H1 (cell line): ENCODE measurements around the gene GZF1. TPM values are rescaled to one million over a fixed set of nuclear protein-coding genes. Genes with fewer than 3 reads are reported as not detected.
A peak's percentile ranks its signal among the peaks of the same experiment; 100 is the strongest.

Experiments used
- ASH2L ChIP-seq: fragments of 200-600, 300-600 bp; sonication (generic); IDR thresholded peaks from one replicate; pipeline ENCODE4 v1.7.1; 2017; ENCODE audit warnings: low read length
- BRCA1 ChIP-seq: IDR thresholded peaks from 2 replicates; pipeline ENCODE4 v1.6.1; 2012; ENCODE audit warnings: low read depth, low read length, improper control_type of control experiment
- CHD1 ChIP-seq: IDR thresholded peaks from 2 replicates; pipeline ENCODE4 v1.6.1; 2012; ENCODE audit warnings: low read depth, low read length, improper control_type of control experiment
- EP300 ChIP-seq, 2 experiments: IDR thresholded peaks; 1 replicate in 1 of 2; 2 replicates in 1 of 2; pipeline ENCODE4 v1.6.1; 2011 to 2012; ENCODE audit warnings: low read depth in 2 of 2, low read length in 2 of 2, mild to moderate bottlenecking in 2 of 2, borderline replicate concordance in 1 of 2, inconsistent platforms in 1 of 2, moderate library complexity in 1 of 2
- JUN ChIP-seq: IDR thresholded peaks from 2 replicates; pipeline ENCODE4 v1.6.1; 2011; ENCODE audit warnings: low read depth, mild to moderate bottlenecking, improper control_type of control experiment, low read length
- KDM4A ChIP-seq: IDR thresholded peaks from one replicate; pipeline ENCODE4 v1.7.1; 2012; ENCODE audit warnings: low read depth, mild to moderate bottlenecking, moderate library complexity, low read length, inconsistent platforms; ENCODE audit not compliant: severe bottlenecking
- NANOG ChIP-seq: IDR thresholded peaks from 2 replicates; pipeline ENCODE4 v1.6.1; 2011; ENCODE audit warnings: low read length, low read depth, mild to moderate bottlenecking, inconsistent platforms; ENCODE audit not compliant: insufficient read depth, poor library complexity, severe bottlenecking
- NRF1 ChIP-seq: IDR thresholded peaks from 2 replicates; pipeline ENCODE4 v1.6.1; 2011; ENCODE audit warnings: mild to moderate bottlenecking, low read depth, low read length, improper control_type of control experiment
- TAF1 ChIP-seq: IDR thresholded peaks from 2 replicates; pipeline ENCODE4 v1.6.1; 2011; ENCODE audit warnings: mild to moderate bottlenecking, low read depth, low read length
- TCF12 ChIP-seq: IDR thresholded peaks from 2 replicates; pipeline ENCODE4 v1.6.1; 2011; ENCODE audit warnings: low read depth, mild to moderate bottlenecking, low read length
- polyA plus RNA-seq, 7 experiments: library from polyadenylated mRNA; depleted of rRNA in 3 of 7; stranded (reverse) in 5 of 7; unstranded in 2 of 7; fragments of >200 nt in 5 of 7; fragments of 200-250 nt in 2 of 7; gene quantifications; 1 replicate in 5 of 7; 2 replicates in 1 of 7; 4 replicates in 1 of 7; pipeline versions ENCODE4 v1.2.1 to v1.2.3, GENCODE V29; 2011 to 2013; ENCODE audit warnings: missing spikeins in 2 of 7, mixed read lengths in 2 of 7
- total RNA-seq: library from RNA; stranded (reverse); fragmentation: NEBNext Ultra II Directional; extraction: Animal tissue kit (Norgen Biotek cat#: 25700); gene quantifications from 2 replicates; pipeline ENCODE4 v1.2.1, GENCODE V29; 2021
- TF ChIP-seq, protein P1 (sequence below): IDR thresholded peaks from 2 replicates; pipeline ENCODE4 v1.6.1; 2012; ENCODE audit warnings: inconsistent platforms

The GZF1 gene
- total and polyA plus RNA-seq, 2 of the 8 experiments (the other 6 are each of a cell fraction or from before 2014, with no cell fraction given): 8.2 to 11.9 TPM

DNA sequence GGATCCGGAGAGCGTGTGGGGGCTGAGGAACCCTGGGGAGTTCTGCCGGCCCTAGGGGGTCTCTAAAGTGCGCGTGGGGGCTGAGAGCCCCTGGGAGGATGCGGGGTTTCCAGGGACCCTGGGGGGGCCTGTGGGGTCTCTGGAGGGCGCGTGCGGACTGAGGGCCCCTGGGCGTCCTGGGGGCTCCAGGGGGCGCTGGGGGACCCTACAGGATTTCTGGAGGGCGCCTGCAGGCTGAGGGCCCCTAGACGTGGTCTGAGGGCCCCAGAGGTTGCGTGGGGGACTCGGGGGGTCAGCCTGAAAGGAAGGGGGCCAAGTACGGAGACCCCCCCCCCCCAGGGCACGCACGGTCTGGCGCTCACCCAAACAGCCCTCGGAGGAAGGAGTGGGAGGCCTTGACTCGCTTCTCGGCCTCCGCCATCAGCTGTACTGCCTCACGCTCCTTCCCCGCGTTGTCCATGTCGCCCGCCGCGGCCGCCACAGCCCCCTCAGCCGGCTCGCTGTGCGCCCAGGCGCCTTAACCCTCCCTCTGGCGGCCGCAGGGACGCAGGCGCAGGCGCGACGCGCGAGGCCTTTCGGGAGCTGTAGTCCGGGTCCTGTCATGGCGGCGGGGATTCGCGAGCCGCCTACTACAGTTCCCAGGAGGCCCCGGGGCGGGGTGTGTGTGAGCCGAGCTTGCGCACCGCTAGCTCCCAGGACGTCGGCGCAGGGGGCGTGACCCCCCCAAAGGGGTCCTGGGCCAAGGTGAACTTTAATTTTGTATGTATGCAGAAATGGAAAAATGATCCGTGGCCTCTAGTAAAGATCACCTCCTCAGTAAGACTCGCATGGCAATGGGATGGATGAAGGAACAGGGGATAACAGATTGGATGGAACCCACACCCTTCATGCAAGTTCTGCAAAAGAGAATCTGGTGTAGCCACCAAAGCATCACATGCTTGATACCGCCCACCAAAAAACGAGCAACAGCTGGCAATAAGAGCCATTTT is 59.3 kb downstream of the GZF1 start, which contains the start of gene NAPB (continued):
- TF ChIP-seq KDM4A: peak; percentile 86
- TF ChIP-seq, protein P1, sequence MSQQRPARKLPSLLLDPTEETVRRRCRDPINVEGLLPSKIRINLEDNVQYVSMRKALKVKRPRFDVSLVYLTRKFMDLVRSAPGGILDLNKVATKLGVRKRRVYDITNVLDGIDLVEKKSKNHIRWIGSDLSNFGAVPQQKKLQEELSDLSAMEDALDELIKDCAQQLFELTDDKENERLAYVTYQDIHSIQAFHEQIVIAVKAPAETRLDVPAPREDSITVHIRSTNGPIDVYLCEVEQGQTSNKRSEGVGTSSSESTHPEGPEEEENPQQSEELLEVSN: peak; percentile 58; the same call in 1 of the 2 replicates
- peak; percentile 32 for TF ChIP-seq ASH2L
- TF ChIP-seq TAF1: peak; percentile 68
- TF ChIP-seq NANOG: no peak
- no peak for TF ChIP-seq CHD1
- no peak for TF ChIP-seq JUN
- peak; percentile 82 for TF ChIP-seq NRF1
- no peak for TF ChIP-seq EP300 (IDR thresholded peaks at IDR 0.05; ENCODE audit: borderline replicate concordance in 1 of 2, low read depth in 2 of 2, low read length in 2 of 2)
- no peak for TF ChIP-seq TCF12
- no peak for TF ChIP-seq BRCA1
